HG03097 (cell line): ENCODE results near the gene OSM.

Source experiments
- ATAC-seq: cut with Tn5 transposase; IDR thresholded peaks from one replicate; pipeline ENCODE4 v1.9.1; 2021; ENCODE audit not compliant: unreplicated experiment, low FRiP score

Gene OSM

GRCh38 chr22:30285846-30286200, 19.2 kb upstream of the OSM start:
- ATAC-seq, result no peak

GRCh38 chr22:30285176-30285845, 18.7 kb upstream of the OSM start:
- ATAC-seq, result no peak

GRCh38 chr22:30284666-30285065, 18.0 kb upstream of the OSM start:
- ATAC-seq, result no peak

- ATAC-seq, result no peak
These were observed 17.5 kb upstream of the OSM start for GRCh38 chr22:30284172-30284571.

GRCh38 chr22:30283342-30283741, 16.7 kb upstream of the OSM start:
- no peak for ATAC-seq

GRCh38 chr22:30282616-30283046, 16.0 kb upstream of the OSM start:
- no peak for ATAC-seq

- no peak for ATAC-seq
These were observed 13.9 kb upstream of the OSM start for GRCh38 chr22:30280505-30280904.

- ATAC-seq, result no peak
These were observed 13.3 kb upstream of the OSM start for GRCh38 chr22:30279932-30280331.

GRCh38 chr22:30279046-30279788, 12.6 kb upstream of the OSM start:
- no peak for ATAC-seq

GRCh38 chr22:30277547-30278344, 11.1 kb upstream of the OSM start:
- ATAC-seq, result no peak

- no peak for ATAC-seq
These were observed 9.4 kb upstream of the OSM start for GRCh38 chr22:30276039-30276438.

GRCh38 chr22:30275625-30276024, 9.0 kb upstream of the OSM start:
- ATAC-seq, result no peak

GRCh38 chr22:30274437-30274812, 7.8 kb upstream of the OSM start:
- ATAC-seq, result no peak

GRCh38 chr22:30273711-30274436, 7.2 kb upstream of the OSM start:
- no peak for ATAC-seq

GRCh38 chr22:30272781-30273601, 6.3 kb upstream of the OSM start:
- no peak for ATAC-seq

- ATAC-seq, result no peak
These were observed 4.2 kb upstream of the OSM start for GRCh38 chr22:30270832-30271231.

- no peak for ATAC-seq
These were observed 1.7 kb upstream of the OSM start for GRCh38 chr22:30268331-30268730.

- ATAC-seq, result no peak
These were observed 991 bp upstream of the OSM start for GRCh38 chr22:30267382-30268302.

GRCh38 chr22:30265823-30266444, 717 bp downstream of the OSM start:
- ATAC-seq, result peak; percentile 52
